Measurements from ENCODE around the gene HDAC4. TPM values are rescaled to one million over a fixed set of nuclear protein-coding genes. Genes with fewer than 3 reads are reported as not detected.

Gene HDAC4
- total and polyA plus RNA-seq, 2 experiments from 2014 or later, result 8.1 to 41.8 TPM

DNA sequence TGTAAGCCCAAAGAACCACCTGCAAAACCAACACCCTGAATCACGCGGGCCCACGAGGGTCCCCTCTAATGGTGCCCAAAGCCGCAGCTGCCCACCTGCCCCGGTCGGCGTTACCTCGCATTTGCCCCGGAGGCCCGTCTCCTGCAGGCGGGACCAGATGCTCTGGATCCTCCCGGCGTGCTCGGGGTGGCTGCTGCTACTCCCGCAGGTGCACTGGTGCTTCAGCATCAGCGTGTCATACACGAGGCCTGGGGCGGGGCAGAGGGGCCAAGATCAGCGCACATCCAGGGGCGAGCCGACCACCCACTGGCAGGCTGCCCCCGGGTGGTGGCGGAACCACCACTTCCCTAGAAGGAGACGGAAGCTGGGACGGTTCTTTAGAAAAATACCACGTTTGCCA is 292.9 kb downstream of the HDAC4 start:
- no peak overlapping the region for H3K4me3 ChIP-seq
- no peaks in the 10 kb centered on the region for H3F3A ChIP-seq (replicated peaks; ENCODE audit: low read depth)
- no peaks in the 10 kb centered on the region for H3K36me3 ChIP-seq (ENCODE audit: insufficient read depth)
- Mint-ChIP-seq H3K4me1 (no peaks in the 10 kb centered on the region), H3K27ac (no peak overlapping the region), H3K36me3 (ENCODE audit: low read depth) (peaks cover 18% of the 10 kb centered on the region), H3K4me3 (no peak overlapping the region), H3K27me3 (ENCODE audit: insufficient read depth, low read depth, poor library complexity) (peaks cover 14% of the 10 kb centered on the region), H3K9me3 (no peaks in the 10 kb centered on the region)
- H3K79me2 ChIP-seq (replicated peaks; ENCODE audit: insufficient read depth), result no peaks in the 10 kb centered on the region
- H3K4me1 ChIP-seq (ENCODE audit: insufficient read depth), result no peaks in the 10 kb centered on the region
- no peak for ATAC-seq
- no peaks in the 10 kb centered on the region for H3K9me2 ChIP-seq (ENCODE audit: insufficient read depth)
- TF ChIP-seq NANOG (IDR thresholded peaks at IDR 0.05; ENCODE audit: borderline replicate concordance) (no peak), EZH2phosphoT487 (IDR thresholded peaks at IDR 0.05; ENCODE audit: unreplicated experiment) (no peak), CREB1 (CRISPR knock-in tag; IDR thresholded peaks at IDR 0.05; ENCODE audit: low read depth) (no peak), EZH2 (IDR thresholded peaks at IDR 0.05; ENCODE audit: low read depth, unreplicated experiment) (no peak), JUNB (IDR thresholded peaks at IDR 0.05; ENCODE audit: unreplicated experiment) (no peak), ZNF114 (CRISPR knock-in tag; IDR thresholded peaks at IDR 0.05) (no peak), ZNF331 (CRISPR knock-in tag; IDR thresholded peaks at IDR 0.05; ENCODE audit: low read depth) (no peak), POLR2AphosphoS5 (IDR thresholded peaks at IDR 0.05; ENCODE audit: low read depth) (no peak)
- TF ChIP-seq, protein P1, sequence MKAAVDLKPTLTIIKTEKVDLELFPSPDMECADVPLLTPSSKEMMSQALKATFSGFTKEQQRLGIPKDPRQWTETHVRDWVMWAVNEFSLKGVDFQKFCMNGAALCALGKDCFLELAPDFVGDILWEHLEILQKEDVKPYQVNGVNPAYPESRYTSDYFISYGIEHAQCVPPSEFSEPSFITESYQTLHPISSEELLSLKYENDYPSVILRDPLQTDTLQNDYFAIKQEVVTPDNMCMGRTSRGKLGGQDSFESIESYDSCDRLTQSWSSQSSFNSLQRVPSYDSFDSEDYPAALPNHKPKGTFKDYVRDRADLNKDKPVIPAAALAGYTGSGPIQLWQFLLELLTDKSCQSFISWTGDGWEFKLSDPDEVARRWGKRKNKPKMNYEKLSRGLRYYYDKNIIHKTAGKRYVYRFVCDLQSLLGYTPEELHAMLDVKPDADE (IDR thresholded peaks at IDR 0.05), result no peak
- TF ChIP-seq, protein P2, sequence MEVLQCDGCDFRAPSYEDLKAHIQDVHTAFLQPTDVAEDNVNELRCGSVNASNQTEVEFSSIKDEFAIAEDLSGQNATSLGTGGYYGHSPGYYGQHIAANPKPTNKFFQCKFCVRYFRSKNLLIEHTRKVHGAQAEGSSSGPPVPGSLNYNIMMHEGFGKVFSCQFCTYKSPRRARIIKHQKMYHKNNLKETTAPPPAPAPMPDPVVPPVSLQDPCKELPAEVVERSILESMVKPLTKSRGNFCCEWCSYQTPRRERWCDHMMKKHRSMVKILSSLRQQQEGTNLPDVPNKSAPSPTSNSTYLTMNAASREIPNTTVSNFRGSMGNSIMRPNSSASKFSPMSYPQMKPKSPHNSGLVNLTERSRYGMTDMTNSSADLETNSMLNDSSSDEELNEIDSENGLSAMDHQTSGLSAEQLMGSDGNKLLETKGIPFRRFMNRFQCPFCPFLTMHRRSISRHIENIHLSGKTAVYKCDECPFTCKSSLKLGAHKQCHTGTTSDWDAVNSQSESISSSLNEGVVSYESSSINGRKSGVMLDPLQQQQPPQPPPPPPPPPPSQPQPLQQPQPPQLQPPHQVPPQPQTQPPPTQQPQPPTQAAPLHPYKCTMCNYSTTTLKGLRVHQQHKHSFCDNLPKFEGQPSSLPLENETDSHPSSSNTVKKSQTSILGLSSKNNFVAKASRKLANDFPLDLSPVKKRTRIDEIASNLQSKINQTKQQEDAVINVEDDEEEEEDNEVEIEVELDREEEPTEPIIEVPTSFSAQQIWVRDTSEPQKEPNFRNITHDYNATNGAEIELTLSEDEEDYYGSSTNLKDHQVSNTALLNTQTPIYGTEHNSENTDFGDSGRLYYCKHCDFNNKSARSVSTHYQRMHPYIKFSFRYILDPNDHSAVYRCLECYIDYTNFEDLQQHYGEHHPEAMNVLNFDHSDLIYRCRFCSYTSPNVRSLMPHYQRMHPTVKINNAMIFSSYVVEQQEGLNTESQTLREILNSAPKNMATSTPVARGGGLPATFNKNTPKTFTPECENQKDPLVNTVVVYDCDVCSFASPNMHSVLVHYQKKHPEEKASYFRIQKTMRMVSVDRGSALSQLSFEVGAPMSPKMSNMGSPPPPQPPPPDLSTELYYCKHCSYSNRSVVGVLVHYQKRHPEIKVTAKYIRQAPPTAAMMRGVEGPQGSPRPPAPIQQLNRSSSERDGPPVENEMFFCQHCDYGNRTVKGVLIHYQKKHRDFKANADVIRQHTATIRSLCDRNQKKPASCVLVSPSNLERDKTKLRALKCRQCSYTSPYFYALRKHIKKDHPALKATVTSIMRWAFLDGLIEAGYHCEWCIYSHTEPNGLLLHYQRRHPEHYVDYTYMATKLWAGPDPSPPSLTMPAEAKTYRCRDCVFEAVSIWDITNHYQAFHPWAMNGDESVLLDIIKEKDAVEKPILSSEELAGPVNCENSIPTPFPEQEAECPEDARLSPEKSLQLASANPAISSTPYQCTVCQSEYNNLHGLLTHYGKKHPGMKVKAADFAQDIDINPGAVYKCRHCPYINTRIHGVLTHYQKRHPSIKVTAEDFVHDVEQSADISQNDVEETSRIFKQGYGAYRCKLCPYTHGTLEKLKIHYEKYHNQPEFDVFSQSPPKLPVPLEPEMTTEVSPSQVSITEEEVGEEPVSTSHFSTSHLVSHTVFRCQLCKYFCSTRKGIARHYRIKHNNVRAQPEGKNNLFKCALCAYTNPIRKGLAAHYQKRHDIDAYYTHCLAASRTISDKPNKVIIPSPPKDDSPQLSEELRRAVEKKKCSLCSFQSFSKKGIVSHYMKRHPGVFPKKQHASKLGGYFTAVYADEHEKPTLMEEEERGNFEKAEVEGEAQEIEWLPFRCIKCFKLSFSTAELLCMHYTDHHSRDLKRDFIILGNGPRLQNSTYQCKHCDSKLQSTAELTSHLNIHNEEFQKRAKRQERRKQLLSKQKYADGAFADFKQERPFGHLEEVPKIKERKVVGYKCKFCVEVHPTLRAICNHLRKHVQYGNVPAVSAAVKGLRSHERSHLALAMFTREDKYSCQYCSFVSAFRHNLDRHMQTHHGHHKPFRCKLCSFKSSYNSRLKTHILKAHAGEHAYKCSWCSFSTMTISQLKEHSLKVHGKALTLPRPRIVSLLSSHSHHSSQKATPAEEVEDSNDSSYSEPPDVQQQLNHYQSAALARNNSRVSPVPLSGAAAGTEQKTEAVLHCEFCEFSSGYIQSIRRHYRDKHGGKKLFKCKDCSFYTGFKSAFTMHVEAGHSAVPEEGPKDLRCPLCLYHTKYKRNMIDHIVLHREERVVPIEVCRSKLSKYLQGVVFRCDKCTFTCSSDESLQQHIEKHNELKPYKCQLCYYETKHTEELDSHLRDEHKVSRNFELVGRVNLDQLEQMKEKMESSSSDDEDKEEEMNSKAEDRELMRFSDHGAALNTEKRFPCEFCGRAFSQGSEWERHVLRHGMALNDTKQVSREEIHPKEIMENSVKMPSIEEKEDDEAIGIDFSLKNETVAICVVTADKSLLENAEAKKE (CRISPR knock-in tag; IDR thresholded peaks at IDR 0.05), result no peak
- H4K20me1 ChIP-seq (replicated peaks; ENCODE audit: insufficient read depth), result 0 out of 2 replicates have a peak, but pooled peaks cover 4% of the 10 kb centered on the region
- H3K27ac ChIP-seq (ENCODE audit: low read depth), result no peak overlapping the region
- H3K27me3 ChIP-seq (ENCODE audit: insufficient read depth), result no peaks in the 10 kb centered on the region
- DNase-seq (ENCODE audit: low spot score), result no peak
- no peak overlapping the region for H3K4me2 ChIP-seq
- no peak overlapping the region for H2AFZ ChIP-seq

Data from GM23338 (cell line).